ENCODE data around the gene IL10RB. TPM values are rescaled to one million over a fixed set of nuclear protein-coding genes. Genes with fewer than 3 reads are reported as not detected.

The IL10RB gene
- total and polyA plus RNA-seq, 2 of the 13 experiments (the other 11 are each of a cell fraction or from before 2014, with no cell fraction given): 17.4 to 18.2 TPM

GRCh38 chr21:33314111-33314510 is 47.9 kb downstream of the IL10RB start:
- POLR2A ChIA-PET: interaction anchor here (2.3 kb wide), 1 partner anchor 11 kb away, joined by 8 read pairs; the partner anchor contains the start of gene IFNAR1
- no peak overlapping the region for H3K4me3 ChIP-seq (replicated peaks in 1 of 3; ENCODE audit: insufficient read depth in 1 of 3, low read depth in 2 of 3, low read length in 3 of 3)
- H3K4me1 ChIP-seq (ENCODE audit: insufficient read depth, low read length): no peaks in the 10 kb centered on the region
- H3K27ac ChIP-seq (ENCODE audit: extremely low read length, insufficient read depth, low read length): no peak overlapping the region
- ATAC-seq: no peak
- in situ Hi-C loops (cut with HindIII; ENCODE audit: extremely low pct_ligation_motif_present, low pct_unique_long_range_greater_than_20kb): no loop called here
- no peak overlapping the region for H3K9ac ChIP-seq (ENCODE audit: insufficient read depth, low read depth, low read length)
- no peaks in the 10 kb centered on the region for H4K20me1 ChIP-seq (ENCODE audit: insufficient read depth, low read length)
- CTCF ChIA-PET (ENCODE audit: low intra/inter-chr PET ratio, low total read pairs): no interaction called here
- 30% methylated on average over 4 of the region's 4 CpGs for WGBS (ENCODE audit: low lambda C conversion rate)
- no peak overlapping the region for H2AFZ ChIP-seq (ENCODE audit: low read length)
- H3K9me3 ChIP-seq (ENCODE audit: low read length): 0 out of 2 replicates have a peak, but pooled peaks cover 4% of the 10 kb centered on the region
- intact Hi-C loops (cut with micrococcal nuclease; ENCODE audit: unreplicated experiment): no loop called here
- H3K4me2 ChIP-seq (ENCODE audit: low read depth, low read length): no peak overlapping the region
- no peaks in the 10 kb centered on the region for H3K79me2 ChIP-seq (ENCODE audit: insufficient read depth, low read length)
- H3K36me3 ChIP-seq (replicated peaks in 1 of 2; ENCODE audit: control insufficient read depth in 1 of 2, insufficient read depth in 2 of 2, low read length in 2 of 2): no peaks in the 10 kb centered on the region
- FAIRE-seq: no peak
- DNase-seq (ENCODE audit: low spot score): no peak
- H3K27me3 ChIP-seq (ENCODE audit: control insufficient read depth in 1 of 2, insufficient read depth in 2 of 2, low read length in 2 of 2): peaks cover 0 to 13% of the 10 kb centered on the region in 2 experiments; a peak in 1 of 5 replicates
- no TSS peak for BruUV-seq (replicated peaks)
- TF ChIP-seq ZFAT (CRISPR knock-in tag; conservative IDR thresholded peaks at IDR 0.05): no peak
- no peak for TF ChIP-seq ZBTB33 (CRISPR knock-in tag; IDR thresholded peaks at IDR 0.05)
- no peak for TF ChIP-seq SIN3B (IDR thresholded peaks at IDR 0.05; ENCODE audit: low read length)
- TF ChIP-seq ZNF362 (CRISPR knock-in tag; IDR thresholded peaks at IDR 0.05; ENCODE audit: borderline replicate concordance): no peak
- TF ChIP-seq ZSCAN20 (CRISPR knock-in tag; IDR thresholded peaks at IDR 0.05; ENCODE audit: borderline replicate concordance): no peak
- no peak for TF ChIP-seq ARID3A (IDR thresholded peaks at IDR 0.05; ENCODE audit: low read depth, low read length)
